ENCODE data around the gene LRMDA.
A peak's percentile ranks its signal among the peaks of the same experiment; 100 is the strongest.

Gene LRMDA

DNA sequence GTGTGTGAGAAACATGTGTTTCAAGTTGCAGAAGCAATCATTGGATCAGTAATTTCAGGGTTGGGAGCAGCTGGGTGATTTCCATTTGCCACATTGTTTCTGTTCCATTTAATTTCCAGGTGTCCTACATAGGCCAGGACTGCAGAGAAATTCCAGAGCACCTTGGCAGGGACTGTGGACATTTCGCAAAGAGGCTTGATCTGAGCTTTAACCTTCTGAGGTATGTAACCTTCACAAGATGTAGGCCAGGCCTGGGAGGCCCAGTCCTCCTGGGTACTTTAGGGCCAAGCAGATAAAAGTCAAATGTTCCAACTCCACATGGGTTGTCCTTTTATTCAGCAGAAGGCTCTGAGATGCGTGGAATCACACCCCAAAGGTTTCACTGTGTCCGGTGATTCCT is 6.9 kb downstream of the LRMDA start:
- Histone ChIP-seq H3K4me3 (ENCODE audit: low read depth, low read length) (no peak overlapping the region), H3K36me3 (ENCODE audit: control insufficient read depth, insufficient read depth, low read length) (no peaks in the 10 kb centered on the region), H3K9ac (ENCODE audit: low read depth, low read length) (no peak overlapping the region), H3K27me3 (ENCODE audit: control insufficient read depth, insufficient read depth, low read length) (peaks cover 72% of the 10 kb centered on the region), H3K27ac (ENCODE audit: low read depth, low read length) (no peak overlapping the region), H3K4me1 (ENCODE audit: control insufficient read depth, insufficient read depth, low read length) (peaks cover 6% of the 10 kb centered on the region; the same call in 1 of the 2 replicates), H3K9me3 (ENCODE audit: control insufficient read depth, insufficient read depth, low read length) (no peaks in the 10 kb centered on the region; the same call in 1 of the 2 replicates)

DNA sequence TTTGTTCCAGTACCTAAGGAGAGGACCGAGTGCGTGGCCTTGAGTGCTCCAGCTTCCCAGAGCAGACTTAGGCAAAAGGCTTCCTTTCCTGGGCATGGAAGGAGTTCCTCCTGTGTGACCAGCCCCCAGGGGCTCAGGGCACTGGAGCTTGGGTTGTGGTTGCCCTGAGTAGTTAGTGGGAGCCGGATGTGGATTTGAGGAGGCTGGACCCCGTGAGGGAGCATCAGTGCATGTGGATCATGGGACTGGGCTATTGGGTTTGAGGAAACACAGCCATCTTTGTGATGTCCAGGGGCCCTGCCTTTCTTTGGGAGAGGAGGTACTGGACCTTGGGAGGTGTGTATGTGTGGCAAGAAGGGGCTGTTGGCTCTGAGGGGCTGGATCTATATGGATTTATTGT is 8.4 kb downstream of the LRMDA start:
- H3K9me3 ChIP-seq (ENCODE audit: control insufficient read depth, insufficient read depth, low read length): no peaks in the 10 kb centered on the region; the same call in 1 of the 2 replicates
- peaks cover 57% of the 10 kb centered on the region for H3K27me3 ChIP-seq (ENCODE audit: control insufficient read depth, insufficient read depth, low read length)
- H3K4me1 ChIP-seq (ENCODE audit: control insufficient read depth, insufficient read depth, low read length): no peaks in the 10 kb centered on the region; the same call in 1 of the 2 replicates
- no peaks in the 10 kb centered on the region for H3K36me3 ChIP-seq (ENCODE audit: control insufficient read depth, insufficient read depth, low read length)
- H3K4me3 ChIP-seq (ENCODE audit: low read depth, low read length): no peak overlapping the region
- no peak overlapping the region for H3K9ac ChIP-seq (ENCODE audit: low read depth, low read length)
- H3K27ac ChIP-seq (ENCODE audit: low read depth, low read length): no peak overlapping the region

DNA sequence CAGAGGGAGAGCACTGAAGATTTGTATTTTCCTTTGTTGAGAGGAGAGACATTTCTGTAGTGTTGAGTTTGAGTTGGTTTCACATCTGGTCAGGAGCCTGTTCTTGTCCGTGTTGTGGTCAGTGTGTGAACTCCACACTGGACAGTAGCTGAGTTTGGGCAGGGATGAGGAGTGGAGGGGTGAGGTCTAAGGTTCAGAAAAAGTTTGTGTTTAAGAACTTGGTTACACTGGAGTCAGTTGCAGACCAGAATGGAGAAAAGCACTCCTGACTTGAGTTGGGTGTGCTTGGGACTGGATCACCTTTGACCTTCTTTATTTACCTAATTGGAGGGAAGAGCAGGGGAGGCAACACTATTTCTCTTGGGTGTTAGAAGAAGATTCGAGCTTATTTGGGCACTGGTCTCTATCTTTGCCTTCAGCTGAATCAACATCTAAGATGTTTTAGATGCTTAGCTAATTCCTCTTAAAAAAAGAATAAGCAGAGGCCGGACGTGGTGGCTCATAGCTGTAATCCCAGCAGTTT is 8.9 kb downstream of the LRMDA start:
- Histone ChIP-seq H3K36me3 (ENCODE audit: control insufficient read depth, insufficient read depth, low read length) (no peaks in the 10 kb centered on the region), H3K27me3 (ENCODE audit: control insufficient read depth, insufficient read depth, low read length) (peaks cover 52% of the 10 kb centered on the region), H3K9ac (ENCODE audit: low read depth, low read length) (no peak overlapping the region), H3K27ac (ENCODE audit: low read depth, low read length) (no peak overlapping the region), H3K4me3 (ENCODE audit: low read depth, low read length) (no peak overlapping the region), H3K4me1 (ENCODE audit: control insufficient read depth, insufficient read depth, low read length) (no peaks in the 10 kb centered on the region; the same call in 1 of the 2 replicates), H3K9me3 (ENCODE audit: control insufficient read depth, insufficient read depth, low read length) (no peaks in the 10 kb centered on the region; the same call in 1 of the 2 replicates)

DNA sequence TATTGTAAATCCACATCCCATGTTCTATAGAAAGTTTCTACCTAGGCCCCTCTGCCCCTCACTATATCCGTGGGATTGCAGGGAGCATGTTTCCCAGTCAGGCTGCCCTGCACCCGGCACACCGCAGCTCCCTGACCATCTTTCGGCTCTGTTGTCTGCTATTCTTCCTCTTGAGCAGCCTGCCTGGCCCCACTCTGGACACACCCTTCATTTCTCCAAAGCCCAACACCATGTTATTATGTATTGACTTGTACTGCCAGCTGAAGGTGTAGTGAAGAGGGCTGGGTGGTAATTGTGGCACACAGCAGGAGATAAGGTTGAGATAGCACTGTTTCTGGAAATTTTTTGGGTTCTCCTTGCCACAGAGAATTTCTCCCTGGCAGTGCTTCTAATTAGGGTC is 9.8 kb downstream of the LRMDA start:
- Histone ChIP-seq H3K9ac (ENCODE audit: low read depth, low read length) (no peak overlapping the region), H3K4me1 (ENCODE audit: control insufficient read depth, insufficient read depth, low read length) (no peaks in the 10 kb centered on the region; the same call in 1 of the 2 replicates), H3K27me3 (ENCODE audit: control insufficient read depth, insufficient read depth, low read length) (peaks cover 43% of the 10 kb centered on the region), H3K4me3 (ENCODE audit: low read depth, low read length) (no peak overlapping the region), H3K9me3 (ENCODE audit: control insufficient read depth, insufficient read depth, low read length) (no peaks in the 10 kb centered on the region; the same call in 1 of the 2 replicates), H3K27ac (ENCODE audit: low read depth, low read length) (no peak overlapping the region), H3K36me3 (ENCODE audit: control insufficient read depth, insufficient read depth, low read length) (no peaks in the 10 kb centered on the region)

DNA sequence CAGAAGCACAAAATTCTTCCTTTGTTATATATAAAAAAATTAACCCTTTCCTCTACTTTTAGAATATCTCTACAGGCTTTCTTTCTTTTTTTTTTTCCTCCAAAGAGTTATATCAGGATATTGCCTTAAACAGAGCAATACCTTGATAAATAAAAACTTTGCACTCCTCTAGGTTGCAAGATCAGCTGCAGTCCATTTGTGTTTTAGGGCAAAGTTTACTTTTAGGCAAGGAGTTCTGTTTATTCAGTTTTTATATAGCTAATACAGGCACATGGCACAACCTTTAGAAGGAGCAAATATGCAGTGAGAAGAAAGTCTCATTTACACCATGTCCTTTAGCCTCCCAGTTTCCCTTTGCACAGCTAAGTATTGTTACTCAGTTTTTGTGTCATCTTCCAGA is 10.3 kb downstream of the LRMDA start:
- no peaks in the 10 kb centered on the region; the same call in 1 of the 2 replicates for H3K9me3 ChIP-seq (ENCODE audit: control insufficient read depth, insufficient read depth, low read length)
- H3K36me3 ChIP-seq (ENCODE audit: control insufficient read depth, insufficient read depth, low read length): no peaks in the 10 kb centered on the region
- H3K4me3 ChIP-seq (ENCODE audit: low read depth, low read length): no peak overlapping the region
- no peak overlapping the region for H3K9ac ChIP-seq (ENCODE audit: low read depth, low read length)
- no peaks in the 10 kb centered on the region; the same call in 1 of the 2 replicates for H3K4me1 ChIP-seq (ENCODE audit: control insufficient read depth, insufficient read depth, low read length)
- H3K27ac ChIP-seq (ENCODE audit: low read depth, low read length): no peak overlapping the region
- H3K27me3 ChIP-seq (ENCODE audit: control insufficient read depth, insufficient read depth, low read length): peaks cover 38% of the 10 kb centered on the region

DNA sequence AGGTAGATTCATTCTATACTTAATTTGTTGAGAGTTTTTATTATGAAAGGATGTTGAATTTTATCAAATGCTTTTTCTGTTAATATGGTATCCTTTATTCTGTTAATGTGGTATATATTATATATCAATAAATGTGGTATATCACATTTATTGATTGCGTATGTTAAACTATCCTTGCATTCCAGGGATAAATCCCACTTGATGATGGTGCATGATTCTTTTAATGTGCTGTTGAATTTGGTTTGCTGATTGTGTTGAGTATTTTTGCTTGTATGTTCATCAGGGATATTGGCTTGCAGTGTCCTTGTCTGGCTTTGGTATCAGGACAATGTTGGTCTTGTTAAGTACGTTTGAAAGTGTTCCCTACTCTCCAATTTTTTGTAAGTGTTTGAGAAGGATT is 11.9 kb downstream of the LRMDA start:
- no peak overlapping the region for H3K4me3 ChIP-seq (ENCODE audit: low read depth, low read length)
- H3K27me3 ChIP-seq (ENCODE audit: control insufficient read depth, insufficient read depth, low read length): peaks cover 21% of the 10 kb centered on the region
- H3K9ac ChIP-seq (ENCODE audit: low read depth, low read length): no peak overlapping the region
- no peaks in the 10 kb centered on the region; the same call in 1 of the 2 replicates for H3K9me3 ChIP-seq (ENCODE audit: control insufficient read depth, insufficient read depth, low read length)
- H3K4me1 ChIP-seq (ENCODE audit: control insufficient read depth, insufficient read depth, low read length): no peaks in the 10 kb centered on the region; the same call in 1 of the 2 replicates
- H3K36me3 ChIP-seq (ENCODE audit: control insufficient read depth, insufficient read depth, low read length): no peaks in the 10 kb centered on the region
- no peak overlapping the region for H3K27ac ChIP-seq (ENCODE audit: low read depth, low read length)

DNA sequence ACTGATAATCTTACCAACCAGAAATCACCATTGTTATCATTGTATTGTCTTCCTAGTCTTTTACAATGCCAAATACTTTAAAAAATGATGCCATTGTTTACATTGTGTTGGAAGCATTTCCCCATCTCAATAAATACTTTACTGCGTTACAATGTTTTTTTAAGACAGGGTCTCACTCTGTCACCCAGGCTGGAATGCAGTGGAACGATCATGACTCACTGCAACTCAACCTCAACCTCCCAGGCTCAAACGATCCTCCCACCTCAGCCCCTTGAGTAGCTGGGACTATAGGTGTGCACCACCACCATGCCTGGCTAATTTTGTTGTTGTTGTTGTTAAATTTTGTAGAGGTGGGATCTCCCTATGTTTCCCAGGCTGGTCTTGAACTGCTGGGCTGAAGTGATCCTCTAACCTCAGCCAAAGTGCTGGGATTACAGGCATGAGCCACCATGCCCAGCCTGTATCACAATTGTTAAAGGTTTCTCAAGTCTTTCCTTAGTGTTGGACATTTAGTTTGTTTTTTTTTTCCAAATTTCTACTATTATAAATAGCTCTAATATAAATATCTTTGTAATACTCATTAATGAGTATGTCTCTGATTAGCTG is 13.5 kb downstream of the LRMDA start:
- no peaks in the 10 kb centered on the region for H3K36me3 ChIP-seq (ENCODE audit: control insufficient read depth, insufficient read depth, low read length)
- H3K27ac ChIP-seq (ENCODE audit: low read depth, low read length): no peak overlapping the region
- H3K9me3 ChIP-seq (ENCODE audit: control insufficient read depth, insufficient read depth, low read length): no peaks in the 10 kb centered on the region; the same call in 1 of the 2 replicates
- H3K4me1 ChIP-seq (ENCODE audit: control insufficient read depth, insufficient read depth, low read length): peaks cover 4% of the 10 kb centered on the region
- H3K4me3 ChIP-seq (ENCODE audit: low read depth, low read length): no peak overlapping the region
- H3K27me3 ChIP-seq (ENCODE audit: control insufficient read depth, insufficient read depth, low read length): peaks cover 15% of the 10 kb centered on the region
- no peak overlapping the region for H3K9ac ChIP-seq (ENCODE audit: low read depth, low read length)

DNA sequence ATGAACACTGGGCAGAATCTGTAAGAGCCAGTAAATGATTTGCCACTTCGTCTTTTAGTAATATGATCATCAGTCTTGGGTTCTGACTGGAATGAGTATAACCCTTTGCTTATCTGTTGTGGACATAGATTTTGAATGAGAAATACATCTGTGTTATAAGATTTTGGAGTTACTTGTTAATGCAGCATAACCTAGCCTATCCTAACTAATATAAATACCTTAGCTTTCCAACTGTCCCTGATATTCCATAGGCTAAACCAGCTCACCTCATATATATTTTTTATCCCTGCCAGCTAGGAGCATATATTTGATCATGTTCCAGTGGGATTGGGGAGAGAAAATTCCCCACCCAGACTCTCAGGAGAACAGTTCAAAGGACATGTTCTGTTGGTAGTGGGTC is 15.1 kb downstream of the LRMDA start:
- H3K4me3 ChIP-seq (ENCODE audit: low read depth, low read length): no peak overlapping the region
- H3K9ac ChIP-seq (ENCODE audit: low read depth, low read length): no peak overlapping the region
- H3K9me3 ChIP-seq (ENCODE audit: control insufficient read depth, insufficient read depth, low read length): no peaks in the 10 kb centered on the region; the same call in 1 of the 2 replicates
- no peaks in the 10 kb centered on the region for H3K36me3 ChIP-seq (ENCODE audit: control insufficient read depth, insufficient read depth, low read length)
- no peak overlapping the region for H3K27ac ChIP-seq (ENCODE audit: low read depth, low read length)
- peaks cover 20% of the 10 kb centered on the region for H3K4me1 ChIP-seq (ENCODE audit: control insufficient read depth, insufficient read depth, low read length)
- H3K27me3 ChIP-seq (ENCODE audit: control insufficient read depth, insufficient read depth, low read length): peaks cover 26% of the 10 kb centered on the region

DNA sequence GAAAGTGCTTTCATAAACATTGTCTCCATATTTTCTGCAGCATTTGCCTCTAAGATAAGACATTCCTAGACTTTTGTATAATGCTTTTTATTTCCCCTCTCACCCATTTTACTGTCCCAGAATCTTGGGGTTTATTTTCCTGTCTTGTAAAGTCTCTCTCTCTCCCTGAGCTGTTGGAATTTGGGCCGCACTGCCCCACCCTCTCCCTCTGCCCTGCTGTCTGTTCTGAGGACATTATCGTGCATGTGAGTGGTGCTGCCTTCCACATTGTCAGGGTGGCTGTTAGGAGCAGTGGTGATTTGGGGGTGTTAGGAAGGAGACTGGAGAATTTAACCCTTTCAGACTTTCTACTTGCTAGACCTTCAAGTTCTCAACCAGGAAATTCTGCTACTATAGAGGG is 16.7 kb downstream of the LRMDA start:
- no peak overlapping the region for H3K4me3 ChIP-seq (ENCODE audit: low read depth, low read length)
- no peak overlapping the region for H3K27ac ChIP-seq (ENCODE audit: low read depth, low read length)
- H3K4me1 ChIP-seq (ENCODE audit: control insufficient read depth, insufficient read depth, low read length): peaks cover 35% of the 10 kb centered on the region
- H3K27me3 ChIP-seq (ENCODE audit: control insufficient read depth, insufficient read depth, low read length): peaks cover 42% of the 10 kb centered on the region
- no peaks in the 10 kb centered on the region for H3K9me3 ChIP-seq (ENCODE audit: control insufficient read depth, insufficient read depth, low read length)
- H3K9ac ChIP-seq (ENCODE audit: low read depth, low read length): no peak overlapping the region
- no peaks in the 10 kb centered on the region for H3K36me3 ChIP-seq (ENCODE audit: control insufficient read depth, insufficient read depth, low read length)

DNA sequence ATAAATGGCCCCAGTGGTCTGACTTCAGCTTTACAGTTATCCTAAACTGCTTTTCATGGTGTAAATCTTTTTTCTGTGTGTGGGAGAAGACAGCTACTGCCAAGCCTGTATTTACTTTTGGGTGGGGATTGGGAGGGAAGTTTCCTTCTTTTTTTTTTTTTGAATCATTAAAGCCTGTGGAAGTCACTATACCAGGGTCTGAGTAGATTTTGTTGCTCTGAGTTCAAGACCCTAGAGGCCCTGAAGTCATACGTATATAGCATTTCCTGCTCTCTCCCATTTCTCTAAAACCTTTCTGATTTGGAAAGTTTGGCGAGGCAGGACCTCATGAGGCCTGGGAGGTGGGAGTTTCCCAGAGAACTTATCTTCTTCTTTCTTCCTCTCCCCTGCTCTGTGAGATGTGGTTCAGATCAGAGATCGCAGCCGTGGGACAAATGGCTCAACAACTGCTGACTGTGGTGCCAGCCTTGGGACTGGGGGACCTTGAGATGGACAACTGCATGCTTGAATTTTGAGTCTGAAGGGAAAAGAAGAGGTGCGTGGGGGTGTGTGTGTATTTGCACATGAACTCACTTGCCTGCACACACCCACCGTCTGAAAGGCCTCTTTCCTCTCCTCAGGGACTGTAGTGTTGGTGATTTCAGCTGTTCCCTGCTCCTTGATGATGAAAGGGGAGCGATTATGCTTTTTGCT is 18.1 kb downstream of the LRMDA start:
- H3K4me1 ChIP-seq (ENCODE audit: control insufficient read depth, insufficient read depth, low read length): peaks cover 35% of the 10 kb centered on the region
- peaks cover 54% of the 10 kb centered on the region for H3K27me3 ChIP-seq (ENCODE audit: control insufficient read depth, insufficient read depth, low read length)
- H3K36me3 ChIP-seq (ENCODE audit: control insufficient read depth, insufficient read depth, low read length): no peaks in the 10 kb centered on the region
- H3K4me3 ChIP-seq (ENCODE audit: low read depth, low read length): no peak overlapping the region
- no peaks in the 10 kb centered on the region for H3K9me3 ChIP-seq (ENCODE audit: control insufficient read depth, insufficient read depth, low read length)
- H3K27ac ChIP-seq (ENCODE audit: low read depth, low read length): no peak overlapping the region
- H3K9ac ChIP-seq (ENCODE audit: low read depth, low read length): no peak overlapping the region

DNA sequence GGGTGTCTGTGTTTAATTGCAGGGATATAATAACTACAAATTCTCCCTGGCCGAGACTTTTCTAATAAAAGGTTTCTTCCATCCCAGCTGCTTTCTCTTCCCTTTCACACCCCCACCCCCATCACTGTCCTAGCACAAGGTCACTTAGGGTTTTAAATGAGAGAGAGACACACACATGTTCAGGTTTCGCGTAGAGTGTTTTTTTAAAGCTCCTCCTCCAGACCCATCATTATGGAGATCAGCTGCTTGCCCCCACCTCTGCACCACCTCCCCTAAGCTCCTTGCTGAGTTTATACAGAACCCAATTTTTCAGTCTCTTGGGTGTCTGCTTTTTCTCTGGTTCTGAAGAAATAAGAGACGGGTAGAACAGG is 18.6 kb downstream of the LRMDA start:
- Histone ChIP-seq H3K27ac (ENCODE audit: low read depth, low read length) (no peak overlapping the region), H3K4me1 (ENCODE audit: control insufficient read depth, insufficient read depth, low read length) (peaks cover 35% of the 10 kb centered on the region), H3K9ac (ENCODE audit: low read depth, low read length) (no peak overlapping the region), H3K4me3 (ENCODE audit: low read depth, low read length) (peak overlapping the region; percentile 14; the same call in 1 of the 2 replicates), H3K27me3 (ENCODE audit: control insufficient read depth, insufficient read depth, low read length) (peaks cover 56% of the 10 kb centered on the region), H3K9me3 (ENCODE audit: control insufficient read depth, insufficient read depth, low read length) (no peaks in the 10 kb centered on the region), H3K36me3 (ENCODE audit: control insufficient read depth, insufficient read depth, low read length) (no peaks in the 10 kb centered on the region)

Data from HUES48 (cell line).